ENCODE results near the gene AGAP1. TPM values are rescaled to one million over a fixed set of nuclear protein-coding genes. Genes with fewer than 3 reads are reported as not detected.

AGAP1 gene
- polyA plus RNA-seq, 5 donors, result 14.7 to 19.2 (median 18.4) TPM

- no peak for DNase-seq
Observed at GRCh38 chr2:235910067-235910466, 416.2 kb downstream of the AGAP1 start.

GRCh38 chr2:235911125-235911524 lies 417.3 kb downstream of the AGAP1 start:
- no peak for DNase-seq

- no peak for DNase-seq
Observed at GRCh38 chr2:235911633-235912233, 417.9 kb downstream of the AGAP1 start.

- DNase-seq, result no peak
Observed at GRCh38 chr2:235914756-235915155, 420.9 kb downstream of the AGAP1 start.

- DNase-seq, result no peak
Observed at GRCh38 chr2:235917506-235917905, 423.7 kb downstream of the AGAP1 start.

GRCh38 chr2:235918876-235919275 lies 425.0 kb downstream of the AGAP1 start:
- no peak for DNase-seq

- DNase-seq, result no peak
Observed at GRCh38 chr2:235920216-235920865, 426.5 kb downstream of the AGAP1 start.

- DNase-seq, result no peak
Observed at GRCh38 chr2:235921508-235922191, 427.8 kb downstream of the AGAP1 start.

GRCh38 chr2:235922839-235923238 lies 429.0 kb downstream of the AGAP1 start:
- no peak for DNase-seq

- no peak for DNase-seq
Observed at GRCh38 chr2:235923859-235924674, 430.2 kb downstream of the AGAP1 start.

GRCh38 chr2:235924675-235925063 lies 430.8 kb downstream of the AGAP1 start:
- DNase-seq, result no peak

- DNase-seq, result no peak
Observed at GRCh38 chr2:235925250-235925919, 431.5 kb downstream of the AGAP1 start.

- no peak for DNase-seq
Observed at GRCh38 chr2:235926229-235926628, 432.4 kb downstream of the AGAP1 start.

GRCh38 chr2:235928751-235929370 lies 435.0 kb downstream of the AGAP1 start:
- DNase-seq, result no peak

- DNase-seq, result no peak
Observed at GRCh38 chr2:235930701-235931100, 436.9 kb downstream of the AGAP1 start.

GRCh38 chr2:235931676-235932075 lies 437.8 kb downstream of the AGAP1 start:
- DNase-seq, result no peak

- DNase-seq, result no peak
Observed at GRCh38 chr2:235934059-235934773, 440.4 kb downstream of the AGAP1 start.

- no peak for DNase-seq
Observed at GRCh38 chr2:235934774-235935484, 441.1 kb downstream of the AGAP1 start.

- no peak for DNase-seq
Observed at GRCh38 chr2:235935773-235936172, 441.9 kb downstream of the AGAP1 start.

GRCh38 chr2:235936493-235936892 lies 442.6 kb downstream of the AGAP1 start:
- no peak for DNase-seq
